H9 (cell line): ENCODE measurements around the gene CDKAL1. TPM values are rescaled to one million over a fixed set of nuclear protein-coding genes. Genes with fewer than 3 reads are reported as not detected.

ENCODE experiments used
- DNase-seq: peaks from one replicate; pipeline ENCODE4 v3.0.0-alpha.2; 2017
- H2AFZ ChIP-seq: one replicate; pipeline ENCODE4 v1.6.1; 2013; ENCODE audit warnings: mild to moderate bottlenecking, low read length, control low read depth, moderate library complexity
- H2AK5ac ChIP-seq: 2 replicates; pipeline ENCODE4 v1.6.1; 2013; ENCODE audit warnings: low read length, control low read depth, mixed read lengths; ENCODE audit not compliant: insufficient read length
- H2BK120ac ChIP-seq: one replicate; pipeline ENCODE4 v1.6.1; 2013; ENCODE audit warnings: low read depth, mild to moderate bottlenecking, low read length, control low read depth, inconsistent platforms; ENCODE audit not compliant: poor library complexity, severe bottlenecking
- H2BK12ac ChIP-seq: 2 replicates; pipeline ENCODE4 v1.6.1; 2013; ENCODE audit warnings: low read length, control low read depth, mixed read lengths, low read depth; ENCODE audit not compliant: insufficient read length
- H2BK15ac ChIP-seq: 2 replicates; pipeline ENCODE4 v1.6.1; 2013; ENCODE audit warnings: low read depth, low read length, control low read depth
- H2BK20ac ChIP-seq: one replicate; pipeline ENCODE4 v1.6.1; 2013; ENCODE audit warnings: low read depth, mild to moderate bottlenecking, low read length, control low read depth, inconsistent platforms; ENCODE audit not compliant: poor library complexity, severe bottlenecking
- H2BK5ac ChIP-seq: 2 replicates; pipeline ENCODE4 v1.6.1; 2013; ENCODE audit warnings: low read length, control low read depth, mixed read lengths; ENCODE audit not compliant: insufficient read length
- H3K14ac ChIP-seq: 2 replicates; pipeline ENCODE4 v1.6.1; 2013; ENCODE audit warnings: low read length, control low read depth; ENCODE audit not compliant: insufficient read depth
- H3K18ac ChIP-seq: 2 replicates; pipeline ENCODE4 v1.6.1; 2013; ENCODE audit warnings: low read depth, mild to moderate bottlenecking, mixed read lengths, low read length, control low read depth; ENCODE audit not compliant: insufficient read length
- H3K23ac ChIP-seq: 2 replicates; pipeline ENCODE4 v1.6.1; 2013; ENCODE audit warnings: low read length, control low read depth, mixed read lengths, low read depth; ENCODE audit not compliant: insufficient read length
- H3K23me2 ChIP-seq: 2 replicates; pipeline ENCODE4 v1.6.1; 2013; ENCODE audit warnings: low read depth, mild to moderate bottlenecking, mixed read lengths, low read length, control low read depth; ENCODE audit not compliant: insufficient read length, poor library complexity, severe bottlenecking
- H3K27ac ChIP-seq: 2 replicates; pipeline ENCODE4 v1.5.1; 2013; ENCODE audit warnings: low read length, control low read depth, mixed read lengths, low read depth; ENCODE audit not compliant: insufficient read length
- H3K27me3 ChIP-seq: 2 replicates; pipeline ENCODE4 v1.6.1; 2013; ENCODE audit warnings: low read length, control low read depth, inconsistent platforms; ENCODE audit not compliant: insufficient read depth
- H3K4ac ChIP-seq: 2 replicates; pipeline ENCODE4 v1.6.1; 2013; ENCODE audit warnings: low read depth, mild to moderate bottlenecking, control low read depth, inconsistent platforms, low read length, moderate library complexity
- H3K4me1 ChIP-seq: 2 replicates; pipeline ENCODE4 v1.6.1; 2013; ENCODE audit warnings: low read length, control low read depth, inconsistent platforms; ENCODE audit not compliant: insufficient read depth
- H3K4me2 ChIP-seq: 2 replicates; pipeline ENCODE4 v1.6.1; 2013; ENCODE audit warnings: low read length, control low read depth, mixed read lengths; ENCODE audit not compliant: insufficient read length, insufficient read depth
- H3K56ac ChIP-seq: 2 replicates; pipeline ENCODE4 v1.6.1; 2013; ENCODE audit warnings: low read depth, mild to moderate bottlenecking, mixed read lengths, low read length, control low read depth; ENCODE audit not compliant: insufficient read length
- H3K79me1 ChIP-seq: 2 replicates; pipeline ENCODE4 v1.6.1; 2013; ENCODE audit warnings: low read depth, mild to moderate bottlenecking, moderate library complexity, low read length, control low read depth, inconsistent platforms; ENCODE audit not compliant: insufficient read depth, poor library complexity, severe bottlenecking
- H3K79me2 ChIP-seq: 2 replicates; pipeline ENCODE4 v1.6.1; 2013; ENCODE audit warnings: low read length, control low read depth, inconsistent platforms; ENCODE audit not compliant: insufficient read depth
- H3K9ac ChIP-seq: 2 replicates; pipeline ENCODE4 v1.6.1; 2013; ENCODE audit warnings: low read length, control low read depth, mixed read lengths; ENCODE audit not compliant: insufficient read length; ENCODE audit errors: extremely low read depth
- H3K9me3 ChIP-seq: one replicate; pipeline ENCODE4 v1.6.1; 2013; ENCODE audit warnings: low read depth, low read length, inconsistent platforms; ENCODE audit not compliant: control insufficient read depth
- H3T11ph ChIP-seq: one replicate; pipeline ENCODE4 v1.6.1; 2013; ENCODE audit warnings: mild to moderate bottlenecking, low read length, control low read depth, inconsistent platforms
- H4K20me1 ChIP-seq: one replicate; pipeline ENCODE4 v1.6.1; 2013; ENCODE audit not compliant: control insufficient read depth, insufficient read length, insufficient read depth
- H4K5ac ChIP-seq: 2 replicates; pipeline ENCODE4 v1.6.1; 2013; ENCODE audit warnings: low read depth, mild to moderate bottlenecking, mixed read lengths, low read length, control low read depth; ENCODE audit not compliant: insufficient read length
- H4K8ac ChIP-seq: replicated peaks from 2 replicates; pipeline ENCODE4 v1.6.1; 2013; ENCODE audit warnings: low read length, control low read depth, mixed read lengths, low read depth; ENCODE audit not compliant: insufficient read length
- H4K91ac ChIP-seq: 2 replicates; pipeline ENCODE4 v1.6.1; 2013; ENCODE audit warnings: low read depth, mild to moderate bottlenecking, moderate library complexity, mixed read lengths, low read length, control low read depth; ENCODE audit not compliant: insufficient read length
- H3K27ac Mint-ChIP-seq, 3 experiments: 2 replicates in 2 of 3; 3 replicates in 1 of 3; pipeline ENCODE4 v1.8.0; 2020 to 2021; ENCODE audit warnings: mixed read lengths in 3 of 3, mild to moderate bottlenecking in 1 of 3, moderate library complexity in 1 of 3
- H3K27me3 Mint-ChIP-seq: 2 replicates; pipeline ENCODE4 v1.8.0; 2021; ENCODE audit warnings: low read depth, mild to moderate bottlenecking, moderate library complexity, mixed read lengths
- H3K36me3 Mint-ChIP-seq, 3 experiments: 2 replicates in 2 of 3; 3 replicates in 1 of 3; pipeline ENCODE4 v1.8.0; 2020 to 2021; ENCODE audit warnings: low read depth in 3 of 3, mixed read lengths in 3 of 3; ENCODE audit not compliant: insufficient read depth in 1 of 3
- H3K4me1 Mint-ChIP-seq, 2 experiments: 2 replicates each; pipeline ENCODE4 v1.8.0; 2020; ENCODE audit warnings: mixed read lengths in 2 of 2
- H3K4me3 Mint-ChIP-seq, 2 experiments: 2 replicates in 1 of 2; 3 replicates in 1 of 2; pipeline ENCODE4 v1.8.0; 2020 to 2021; ENCODE audit warnings: mild to moderate bottlenecking in 2 of 2, mixed read lengths in 2 of 2, moderate library complexity in 1 of 2
- H3K9me3 Mint-ChIP-seq, 2 experiments: 2 replicates in 1 of 2; 3 replicates in 1 of 2; pipeline ENCODE4 v1.8.0; 2020; ENCODE audit warnings: mild to moderate bottlenecking in 2 of 2, mixed read lengths in 2 of 2, moderate library complexity in 1 of 2
- CTCF ChIP-seq: fragments of 200-600 bp; sonication (generic); conservative IDR thresholded peaks from 3 replicates; pipeline ENCODE4 v1.8.0; 2021; ENCODE audit warnings: antibody characterized with exemption, mild to moderate bottlenecking
- WGBS: extraction: QIAGEN DNeasy Blood & Tissue Kit; methylation state at CpG from one replicate; pipeline ENCODE4 v1.1.7; 2013; ENCODE audit warnings: missing lambda C conversion rate, low lambda C conversion rate, mixed read lengths; ENCODE audit not compliant: insufficient read length; ENCODE audit errors: extremely low coverage; 5-methylcytosine and 5-hydroxymethylcytosine counted together
- total RNA-seq: library from RNA; stranded (reverse); gene quantifications from 2 replicates; pipeline ENCODE4 v1.2.1, GENCODE V29; 2021

The CDKAL1 gene
- total RNA-seq, 1 experiment from 2014 or later, result 23.0 TPM

- H3K4me1 Mint-ChIP-seq, result peaks cover 26 to 45% of the 10 kb centered on the region in 2 experiments
- Histone ChIP-seq H3K9me3 (no peaks in the 10 kb centered on the region), H2BK12ac (no peak overlapping the region), H2BK15ac (no peak overlapping the region), H3K4ac (no peak overlapping the region), H4K8ac (no peak overlapping the region), H3K27me3 (no peaks in the 10 kb centered on the region), H3T11ph (no peak overlapping the region), H3K23me2 (no peaks in the 10 kb centered on the region), H3K27ac (no peak overlapping the region), H3K14ac (no peak overlapping the region), H3K4me1 (no peaks in the 10 kb centered on the region), H4K5ac (no peak overlapping the region), H4K20me1 (no peaks in the 10 kb centered on the region), H2BK120ac (no peak overlapping the region), H2BK20ac (no peak overlapping the region), H3K23ac (no peak overlapping the region), H3K79me1 (no peaks in the 10 kb centered on the region), H4K91ac (no peak overlapping the region), H2AFZ (no peak overlapping the region), H3K4me2 (no peak overlapping the region), H3K18ac (no peak overlapping the region), H3K56ac (no peak overlapping the region), H2BK5ac (no peak overlapping the region), H2AK5ac (no peak overlapping the region), H3K9ac (no peak overlapping the region), H3K79me2 (no peaks in the 10 kb centered on the region)
- no peak overlapping the region for H3K4me3 Mint-ChIP-seq
- H3K27ac Mint-ChIP-seq, result no peak overlapping the region
- H3K9me3 Mint-ChIP-seq, result no peaks in the 10 kb centered on the region
- H3K36me3 Mint-ChIP-seq, result no peaks in the 10 kb centered on the region
- no peak for DNase-seq
- WGBS, result no CpG with 5 or more reads among the region's 2 CpGs
- no peak for TF ChIP-seq CTCF
- no peaks in the 10 kb centered on the region for H3K27me3 Mint-ChIP-seq
Measured at GRCh38 chr6:20706939-20707485, 172.8 kb downstream of the CDKAL1 start.
